H1 (cell line): ENCODE data around the gene GPS1.

ENCODE experiments used
- CTCF ChIP-seq, 3 experiments: IDR thresholded peaks; 1 replicate in 2 of 3; 2 replicates in 1 of 3; pipeline versions ENCODE4 v1.5.1 to v1.6.1; 2011; ENCODE audit warnings: low read length in 3 of 3, mild to moderate bottlenecking in 3 of 3, inconsistent platforms in 2 of 3, low read depth in 1 of 3, moderate library complexity in 1 of 3; ENCODE audit not compliant: insufficient read depth in 1 of 3; ENCODE audit errors: control extremely low read depth in 1 of 3
- TCF12 ChIP-seq: IDR thresholded peaks from 2 replicates; pipeline ENCODE4 v1.6.1; 2011; ENCODE audit warnings: low read depth, mild to moderate bottlenecking, low read length

GRCh38 chr17:82018152-82018988 lies 33.3 kb upstream of the GPS1 start:
- no peak for TF ChIP-seq CTCF (IDR thresholded peaks at IDR 0.05; ENCODE audit: control extremely low read depth in 1 of 3, insufficient read depth in 1 of 3, low read depth in 1 of 3, low read length in 3 of 3)
- no peak for TF ChIP-seq TCF12
